ENCODE measurements around the gene SH3RF3.

SH3RF3 gene

DNA sequence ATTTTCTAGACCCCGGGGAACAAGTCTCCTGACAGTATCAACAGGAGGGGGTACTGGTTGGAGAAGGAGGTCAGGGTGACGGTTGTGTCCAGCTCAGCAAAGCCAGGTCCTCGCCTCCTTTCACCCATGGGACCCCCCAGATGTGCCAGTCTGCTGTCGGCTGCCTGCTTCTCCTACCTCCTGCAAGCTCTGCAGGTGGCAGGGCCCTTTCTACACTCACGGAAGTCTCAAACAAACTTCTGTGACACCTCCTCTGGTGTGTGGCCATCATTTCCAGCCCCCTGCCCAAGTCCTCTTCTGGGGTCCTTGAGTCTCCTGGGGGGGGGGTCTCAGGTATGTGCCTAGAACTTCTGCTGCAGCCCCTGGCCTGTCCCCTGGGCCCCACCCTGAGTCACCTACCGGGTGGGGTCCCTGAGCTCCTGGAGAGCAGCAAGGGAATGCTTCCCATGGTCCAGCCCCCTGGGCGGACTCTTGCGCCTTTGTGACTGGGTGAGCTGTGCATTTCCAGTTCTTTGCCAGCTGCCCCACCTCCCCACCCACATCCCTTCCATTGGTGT lies 12.8 kb downstream of the SH3RF3 start:
- H3K9me3 ChIP-seq (ENCODE audit: severe bottlenecking) = no peaks in the 10 kb centered on the region
- no peaks in the 10 kb centered on the region for H3K4me1 ChIP-seq (ENCODE audit: insufficient read depth, poor library complexity, severe bottlenecking)
- H3K36me3 ChIP-seq (ENCODE audit: low read depth) = no peaks in the 10 kb centered on the region
- H3K4me3 ChIP-seq (ENCODE audit: severe bottlenecking) = no peak overlapping the region
- TF ChIP-seq, protein P1, sequence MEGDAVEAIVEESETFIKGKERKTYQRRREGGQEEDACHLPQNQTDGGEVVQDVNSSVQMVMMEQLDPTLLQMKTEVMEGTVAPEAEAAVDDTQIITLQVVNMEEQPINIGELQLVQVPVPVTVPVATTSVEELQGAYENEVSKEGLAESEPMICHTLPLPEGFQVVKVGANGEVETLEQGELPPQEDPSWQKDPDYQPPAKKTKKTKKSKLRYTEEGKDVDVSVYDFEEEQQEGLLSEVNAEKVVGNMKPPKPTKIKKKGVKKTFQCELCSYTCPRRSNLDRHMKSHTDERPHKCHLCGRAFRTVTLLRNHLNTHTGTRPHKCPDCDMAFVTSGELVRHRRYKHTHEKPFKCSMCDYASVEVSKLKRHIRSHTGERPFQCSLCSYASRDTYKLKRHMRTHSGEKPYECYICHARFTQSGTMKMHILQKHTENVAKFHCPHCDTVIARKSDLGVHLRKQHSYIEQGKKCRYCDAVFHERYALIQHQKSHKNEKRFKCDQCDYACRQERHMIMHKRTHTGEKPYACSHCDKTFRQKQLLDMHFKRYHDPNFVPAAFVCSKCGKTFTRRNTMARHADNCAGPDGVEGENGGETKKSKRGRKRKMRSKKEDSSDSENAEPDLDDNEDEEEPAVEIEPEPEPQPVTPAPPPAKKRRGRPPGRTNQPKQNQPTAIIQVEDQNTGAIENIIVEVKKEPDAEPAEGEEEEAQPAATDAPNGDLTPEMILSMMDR (IDR thresholded peaks at IDR 0.05; ENCODE audit: poor library complexity, severe bottlenecking) = no peak
- H3K27ac ChIP-seq (ENCODE audit: poor library complexity, severe bottlenecking) = no peak overlapping the region
- H3K27me3 ChIP-seq (ENCODE audit: insufficient read depth, poor library complexity, severe bottlenecking) = no peaks in the 10 kb centered on the region
- ATAC-seq (ENCODE audit: low read depth) = no peak
- DNase-seq (ENCODE audit: low spot score) = no peak

DNA sequence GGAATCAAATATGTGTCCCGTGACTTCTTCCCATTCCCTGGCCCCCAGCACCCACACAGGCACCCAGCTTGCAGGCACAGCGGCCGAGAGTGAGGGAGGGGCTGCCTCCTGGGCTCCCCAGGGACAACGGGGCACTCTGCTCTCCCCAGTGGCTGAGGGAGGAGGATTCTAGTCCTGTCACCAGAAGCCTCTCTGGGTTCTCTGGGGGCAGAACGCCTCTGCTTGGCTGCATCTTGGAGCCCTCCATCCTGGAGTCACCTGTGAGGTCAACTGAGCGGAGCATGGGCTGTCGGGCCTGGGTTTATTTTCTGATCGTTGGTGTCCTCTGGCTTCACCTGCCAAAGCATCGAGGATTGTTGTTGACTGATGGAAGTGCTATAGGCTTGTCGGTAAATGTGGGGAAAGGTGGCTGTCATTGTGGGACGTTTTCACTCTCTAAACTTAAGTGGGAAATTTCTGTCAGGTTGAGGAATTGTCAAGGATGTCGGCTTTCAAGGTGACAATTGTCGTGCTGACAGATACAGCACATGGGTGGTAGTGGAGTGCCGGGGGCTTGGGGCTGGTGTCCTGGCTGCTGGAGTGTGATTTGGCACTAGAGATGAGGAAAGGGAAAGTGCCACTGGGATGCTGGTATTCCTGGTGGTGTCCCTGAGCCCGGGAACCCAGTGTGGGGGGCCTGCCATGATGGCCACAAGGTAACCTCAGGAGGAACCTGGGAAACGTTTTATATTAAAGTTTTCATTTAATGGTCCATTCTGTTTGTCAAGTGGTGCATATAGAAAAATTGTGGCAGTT lies 13.6 kb downstream of the SH3RF3 start:
- no peak for DNase-seq (ENCODE audit: low spot score)
- H3K27ac ChIP-seq (ENCODE audit: poor library complexity, severe bottlenecking) = no peak overlapping the region
- H3K36me3 ChIP-seq (ENCODE audit: low read depth) = no peaks in the 10 kb centered on the region
- no peaks in the 10 kb centered on the region for H3K9me3 ChIP-seq (ENCODE audit: severe bottlenecking)
- H3K27me3 ChIP-seq (ENCODE audit: insufficient read depth, poor library complexity, severe bottlenecking) = no peaks in the 10 kb centered on the region
- no peak overlapping the region for H3K4me3 ChIP-seq (ENCODE audit: severe bottlenecking)
- no peak for ATAC-seq (ENCODE audit: low read depth)
- H3K4me1 ChIP-seq (ENCODE audit: insufficient read depth, poor library complexity, severe bottlenecking) = no peaks in the 10 kb centered on the region
- TF ChIP-seq, protein P1 (IDR thresholded peaks at IDR 0.05; ENCODE audit: poor library complexity, severe bottlenecking) = no peak

DNA sequence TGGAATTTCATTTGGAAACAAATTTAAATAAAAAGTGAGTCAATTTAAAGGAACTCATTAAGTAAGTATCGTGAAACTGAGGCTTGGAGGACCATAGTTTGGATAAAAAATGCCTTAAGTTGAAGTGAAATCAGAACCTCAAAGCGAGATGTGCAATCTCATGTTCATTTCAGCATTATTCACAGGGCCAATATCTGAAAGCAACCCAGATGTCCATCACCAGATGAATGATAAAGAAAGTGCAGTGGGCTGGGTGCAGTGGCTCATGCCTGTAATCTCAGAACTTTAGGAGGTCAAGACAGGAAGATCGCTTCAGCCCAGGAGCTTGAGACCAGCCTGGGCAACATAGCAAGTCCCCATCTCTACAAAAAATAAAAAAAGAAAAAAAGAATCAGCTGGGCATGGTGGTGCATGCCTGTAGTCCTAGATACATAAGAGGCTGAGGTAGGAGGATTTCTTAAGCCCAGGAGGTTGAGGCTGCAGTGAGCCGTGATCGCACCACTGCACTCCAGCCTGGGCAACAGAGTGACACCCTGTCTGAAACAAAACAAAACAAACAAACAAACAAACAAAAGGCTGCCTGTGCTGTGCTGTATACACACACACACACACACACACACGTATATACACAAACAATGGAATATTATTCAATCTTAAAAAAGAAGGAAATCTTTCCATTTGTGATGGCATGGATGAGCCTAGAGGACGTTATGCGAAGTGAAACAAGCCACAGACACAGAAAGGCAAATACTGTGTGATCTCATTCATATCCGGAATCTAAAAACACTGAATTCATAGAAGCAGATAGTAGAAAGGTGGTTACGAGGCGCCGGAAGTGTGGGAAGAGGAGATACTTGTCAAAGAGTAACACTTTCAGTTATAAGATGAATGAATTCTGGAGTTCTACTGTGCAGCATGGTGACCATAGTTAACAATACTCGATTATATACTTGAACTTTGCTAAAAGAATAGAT lies 14.5 kb downstream of the SH3RF3 start:
- no peaks in the 10 kb centered on the region for H3K9me3 ChIP-seq (ENCODE audit: severe bottlenecking)
- TF ChIP-seq, protein P1 (IDR thresholded peaks at IDR 0.05; ENCODE audit: poor library complexity, severe bottlenecking) = no peak
- no peak for ATAC-seq (ENCODE audit: low read depth)
- H3K36me3 ChIP-seq (ENCODE audit: low read depth) = no peaks in the 10 kb centered on the region
- no peaks in the 10 kb centered on the region for H3K4me1 ChIP-seq (ENCODE audit: insufficient read depth, poor library complexity, severe bottlenecking)
- H3K27me3 ChIP-seq (ENCODE audit: insufficient read depth, poor library complexity, severe bottlenecking) = no peaks in the 10 kb centered on the region
- no peak for DNase-seq (ENCODE audit: low spot score)
- H3K4me3 ChIP-seq (ENCODE audit: severe bottlenecking) = no peak overlapping the region
- H3K27ac ChIP-seq (ENCODE audit: poor library complexity, severe bottlenecking) = no peak overlapping the region

DNA sequence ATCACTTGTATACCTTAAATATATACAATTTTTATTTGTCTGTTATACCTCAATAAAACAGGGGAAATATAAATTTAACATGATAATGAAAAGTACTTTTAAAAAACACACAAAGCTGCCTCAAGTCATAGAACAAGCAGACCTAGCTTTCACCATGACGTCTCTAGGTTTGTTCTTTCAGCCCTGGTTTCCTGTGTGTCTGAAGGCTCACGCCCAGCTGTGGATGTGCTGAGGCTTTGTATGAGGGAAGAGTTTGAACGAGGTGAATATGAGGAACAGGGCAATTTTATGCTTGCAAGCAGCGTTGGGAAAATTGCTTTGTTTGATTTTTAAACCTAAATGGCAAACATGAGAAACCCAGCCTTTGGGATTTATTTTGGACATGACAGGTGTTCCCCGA lies 15.3 kb downstream of the SH3RF3 start:
- no peaks in the 10 kb centered on the region for H3K36me3 ChIP-seq (ENCODE audit: low read depth)
- DNase-seq (ENCODE audit: low spot score) = no peak
- no peak overlapping the region for H3K4me3 ChIP-seq (ENCODE audit: severe bottlenecking)
- TF ChIP-seq, protein P1 (IDR thresholded peaks at IDR 0.05; ENCODE audit: poor library complexity, severe bottlenecking) = no peak
- ATAC-seq (ENCODE audit: low read depth) = no peak
- H3K4me1 ChIP-seq (ENCODE audit: insufficient read depth, poor library complexity, severe bottlenecking) = no peaks in the 10 kb centered on the region
- no peaks in the 10 kb centered on the region for H3K27me3 ChIP-seq (ENCODE audit: insufficient read depth, poor library complexity, severe bottlenecking)
- no peaks in the 10 kb centered on the region for H3K9me3 ChIP-seq (ENCODE audit: severe bottlenecking)
- no peak overlapping the region for H3K27ac ChIP-seq (ENCODE audit: poor library complexity, severe bottlenecking)

All from RWPE2 (cell line).